ENCODE results near the gene DLEC1. TPM values are rescaled to one million over a fixed set of nuclear protein-coding genes. Genes with fewer than 3 reads are reported as not detected.
A peak's percentile ranks its signal among the peaks of the same experiment; 100 is the strongest.

The DLEC1 gene
- polyA plus RNA-seq, 4 donors, result 0.19 to 1.5 (median 0.85) TPM

DNA sequence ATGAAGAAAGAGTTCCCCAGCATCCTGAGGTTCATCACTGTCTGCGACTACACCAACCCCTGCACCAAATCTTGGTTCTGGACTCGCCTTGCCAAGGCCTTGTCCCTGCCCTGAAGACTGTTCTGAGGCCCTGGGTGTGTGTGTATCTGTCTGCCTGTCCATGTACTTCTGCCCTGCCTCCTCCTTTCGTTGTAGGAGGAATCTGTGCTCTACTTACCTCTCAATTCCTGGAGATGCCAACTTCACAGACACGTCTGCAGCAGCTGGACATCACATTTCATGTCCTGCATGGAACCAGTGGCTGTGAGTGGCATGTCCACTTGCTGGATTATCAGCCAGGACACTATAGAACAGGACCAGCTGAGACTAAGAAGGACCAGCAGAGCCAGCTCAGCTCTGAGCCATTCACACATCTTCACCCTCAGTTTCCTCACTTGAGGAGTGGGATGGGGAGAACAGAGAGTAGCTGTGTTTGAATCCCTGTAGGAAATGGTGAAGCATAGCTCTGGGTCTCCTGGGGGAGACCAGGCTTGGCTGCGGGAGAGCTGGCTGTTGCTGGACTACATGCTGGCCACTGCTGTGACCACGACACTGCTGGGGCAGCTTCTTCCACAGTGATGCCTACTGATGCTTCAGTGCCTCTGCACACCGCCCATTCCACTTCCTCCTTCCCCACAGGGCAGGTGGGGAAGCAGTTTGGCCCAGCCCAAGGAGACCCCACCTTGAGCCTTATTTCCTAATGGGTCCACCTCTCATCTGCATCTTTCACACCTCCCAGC is 102.4 kb downstream of the DLEC1 start:
- Histone ChIP-seq H3K9me3 (ENCODE audit: control insufficient read depth in 2 of 2, insufficient read depth in 1 of 2, low read depth in 1 of 2, low read length in 1 of 2) (peaks cover 0 to 6% of the 10 kb centered on the region in 2 donors), H3K36me3 (ENCODE audit: control insufficient read depth in 3 of 3, insufficient read depth in 2 of 3, low read depth in 1 of 3, low read length in 3 of 3) (peaks cover 0 to 25% (median 4%) of the 10 kb centered on the region in 3 donors), H3K27me3 (ENCODE audit: control insufficient read depth in 3 of 3, insufficient read depth in 3 of 3, low read length in 3 of 3) (peaks cover 0 to 5% (median 0%) of the 10 kb centered on the region in 3 donors), H3K27ac (ENCODE audit: low read depth in 1 of 3, low read length in 2 of 3) (no peak overlapping the region), H3K4me3 (ENCODE audit: low read depth in 1 of 3, low read length in 3 of 3) (no peak overlapping the region), H3K4me1 (ENCODE audit: control insufficient read depth in 3 of 3, insufficient read depth in 2 of 3, low read depth in 1 of 3, low read length in 2 of 3) (peaks cover 0 to 18% (median 10%) of the 10 kb centered on the region in 3 donors)
- 92 to 96% (median 95%) methylated on average over 7 of the region's 7 CpGs for WGBS, 3 donors
- FAIRE-seq (no peak), DNase-seq (no peak)

DNA sequence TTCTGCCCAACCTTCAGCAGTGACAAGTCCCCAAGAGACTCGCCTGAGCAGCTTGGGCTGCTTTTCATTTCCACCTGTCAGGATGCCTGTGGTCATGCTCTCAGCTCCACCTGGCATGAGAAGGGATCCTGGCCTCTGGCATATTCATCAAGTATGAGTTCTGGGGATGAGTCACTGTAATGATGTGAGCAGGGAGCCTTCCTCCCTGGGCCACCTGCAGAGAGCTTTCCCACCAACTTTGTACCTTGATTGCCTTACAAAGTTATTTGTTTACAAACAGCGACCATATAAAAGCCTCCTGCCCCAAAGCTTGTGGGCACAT is 102.9 kb downstream of the DLEC1 start:
- Histone ChIP-seq H3K36me3 (ENCODE audit: control insufficient read depth in 3 of 3, insufficient read depth in 2 of 3, low read depth in 1 of 3, low read length in 3 of 3) (peaks cover 0 to 25% (median 4%) of the 10 kb centered on the region in 3 donors), H3K4me1 (ENCODE audit: control insufficient read depth in 3 of 3, insufficient read depth in 2 of 3, low read depth in 1 of 3, low read length in 2 of 3) (peaks cover 0 to 18% (median 10%) of the 10 kb centered on the region in 3 donors), H3K27ac (ENCODE audit: low read depth in 1 of 3, low read length in 2 of 3) (no peak overlapping the region), H3K9me3 (ENCODE audit: control insufficient read depth in 2 of 2, insufficient read depth in 1 of 2, low read depth in 1 of 2, low read length in 1 of 2) (peaks cover 0 to 6% of the 10 kb centered on the region in 2 donors), H3K27me3 (ENCODE audit: control insufficient read depth in 3 of 3, insufficient read depth in 3 of 3, low read length in 3 of 3) (peaks cover 0 to 5% (median 0%) of the 10 kb centered on the region in 3 donors), H3K4me3 (ENCODE audit: low read depth in 1 of 3, low read length in 3 of 3) (no peak overlapping the region)
- FAIRE-seq (no peak), DNase-seq (no peak)
- WGBS, 3 donors, result 68 to 94% (median 90%) methylated on average over 2 of the region's 2 CpGs

DNA sequence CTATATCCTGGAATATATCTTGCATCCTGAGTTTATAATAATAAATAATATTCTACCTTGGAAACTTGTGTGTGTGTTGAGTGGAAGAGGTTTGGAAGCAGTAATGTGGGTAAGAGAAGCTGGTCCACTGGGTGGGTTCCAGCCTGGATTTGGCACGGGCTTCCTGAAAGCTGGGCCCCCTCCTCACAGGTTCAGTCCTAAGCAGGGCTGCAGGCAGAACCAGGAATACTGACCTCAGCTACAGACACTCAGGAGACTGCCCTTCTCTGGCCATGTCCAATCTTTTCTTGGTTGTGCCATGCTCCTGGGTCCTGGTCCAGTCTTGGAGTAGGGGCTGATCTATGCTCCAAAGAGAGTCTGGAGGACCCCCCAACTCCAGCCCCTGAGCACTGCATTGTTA is 104.0 kb downstream of the DLEC1 start:
- DNase-seq (no peak), FAIRE-seq (no peak)
- Histone ChIP-seq H3K27ac (ENCODE audit: low read depth in 1 of 3, low read length in 2 of 3) (no peak overlapping the region), H3K9me3 (ENCODE audit: control insufficient read depth in 2 of 2, insufficient read depth in 1 of 2, low read depth in 1 of 2, low read length in 1 of 2) (peaks cover 0 to 6% of the 10 kb centered on the region in 2 donors), H3K36me3 (ENCODE audit: control insufficient read depth in 3 of 3, insufficient read depth in 2 of 3, low read depth in 1 of 3, low read length in 3 of 3) (peaks cover 0 to 25% (median 4%) of the 10 kb centered on the region in 3 donors), H3K4me3 (ENCODE audit: low read depth in 1 of 3, low read length in 3 of 3) (no peak overlapping the region), H3K27me3 (ENCODE audit: control insufficient read depth in 3 of 3, insufficient read depth in 3 of 3, low read length in 3 of 3) (peaks cover 0 to 5% (median 0%) of the 10 kb centered on the region in 3 donors), H3K4me1 (ENCODE audit: control insufficient read depth in 3 of 3, insufficient read depth in 2 of 3, low read depth in 1 of 3, low read length in 2 of 3) (peaks cover 0 to 13% (median 7%) of the 10 kb centered on the region in 3 donors)
- WGBS, 3 donors, result 86 to 95% (median 92%) methylated on average over 1 of the region's 1 CpG

DNA sequence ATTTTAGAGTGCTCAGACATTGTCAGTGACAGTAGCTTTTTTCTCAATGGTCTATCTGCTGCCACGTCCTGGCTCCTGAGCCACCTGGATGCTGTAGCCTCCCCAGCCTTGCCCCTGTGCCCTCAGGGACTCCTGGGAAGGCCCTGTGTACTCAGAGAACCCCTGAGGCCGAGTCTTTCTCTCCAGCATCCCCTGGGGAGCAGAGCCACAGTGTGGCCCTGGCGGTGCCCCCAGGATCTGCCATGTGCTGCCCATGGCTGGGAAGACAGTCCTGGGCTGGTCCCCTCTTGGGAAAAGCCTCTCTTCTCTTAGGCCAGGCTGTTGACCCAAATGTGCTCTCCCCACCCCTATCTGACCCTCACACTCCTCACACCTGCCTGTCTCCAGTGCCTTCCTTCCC is 104.5 kb downstream of the DLEC1 start:
- 64 to 86% (median 84%) methylated on average over 3 of the region's 3 CpGs for WGBS, 3 donors
- Histone ChIP-seq H3K4me3 (ENCODE audit: low read depth in 1 of 3, low read length in 3 of 3) (no peak overlapping the region), H3K36me3 (ENCODE audit: control insufficient read depth in 3 of 3, insufficient read depth in 2 of 3, low read depth in 1 of 3, low read length in 3 of 3) (peaks cover 0 to 25% (median 4%) of the 10 kb centered on the region in 3 donors), H3K27ac (ENCODE audit: low read depth in 1 of 3, low read length in 2 of 3) (no peak overlapping the region), H3K27me3 (ENCODE audit: control insufficient read depth in 3 of 3, insufficient read depth in 3 of 3, low read length in 3 of 3) (peaks cover 0 to 5% (median 0%) of the 10 kb centered on the region in 3 donors), H3K9me3 (ENCODE audit: control insufficient read depth in 2 of 2, insufficient read depth in 1 of 2, low read depth in 1 of 2, low read length in 1 of 2) (peaks cover 0 to 6% of the 10 kb centered on the region in 2 donors), H3K4me1 (ENCODE audit: control insufficient read depth in 3 of 3, insufficient read depth in 2 of 3, low read depth in 1 of 3, low read length in 2 of 3) (peaks cover 0 to 11% (median 7%) of the 10 kb centered on the region in 3 donors)
- FAIRE-seq, result no peak
- DNase-seq, result no peak

DNA sequence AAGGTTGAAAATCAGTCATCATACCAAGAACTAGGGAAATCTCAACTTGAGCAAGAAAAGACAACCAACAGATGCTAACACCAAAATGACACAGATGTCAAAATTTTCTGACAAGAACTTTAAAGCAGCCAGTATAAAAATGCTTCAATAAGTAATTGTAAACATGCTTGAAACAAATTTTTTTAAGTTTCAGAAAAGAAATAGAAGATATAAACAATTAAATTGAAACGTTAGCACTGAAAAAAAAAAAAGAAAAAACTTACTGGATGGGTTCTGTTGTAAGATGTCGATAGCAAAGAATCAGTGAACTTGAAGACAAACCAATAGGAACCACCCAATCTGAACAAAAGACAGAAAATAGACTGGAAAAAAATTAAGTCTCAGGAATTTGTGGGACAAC is 107.5 kb downstream of the DLEC1 start:
- no peaks in the 10 kb centered on the region for H3K4me1 ChIP-seq (ENCODE audit: control insufficient read depth in 3 of 3, insufficient read depth in 2 of 3, low read depth in 1 of 3, low read length in 2 of 3)
- 86 to 95% (median 89%) methylated on average over 2 of the region's 2 CpGs for whole genome bisulfite sequencing, 3 donors
- peak; percentile 23 for FAIRE-seq

DNA sequence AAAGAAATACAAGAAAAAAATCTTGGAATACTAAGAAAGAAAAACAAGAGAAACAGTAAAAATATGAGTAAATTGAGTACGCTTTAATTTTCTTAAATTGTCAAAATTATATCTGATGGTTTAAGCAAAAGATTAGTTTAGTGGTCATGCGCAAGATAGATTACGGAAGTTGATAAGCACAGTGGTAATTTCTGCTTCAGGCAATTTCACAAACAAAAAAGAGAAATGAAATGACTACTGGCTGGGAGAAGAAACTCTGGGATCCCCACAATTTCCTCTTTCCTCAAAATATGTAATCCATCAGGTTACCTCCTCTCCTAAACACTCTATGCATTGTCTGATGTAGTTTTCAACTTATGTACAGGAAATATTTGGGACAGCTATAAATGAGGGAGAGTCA is 108.4 kb downstream of the DLEC1 start:
- DNase-seq, result no peak

More for the DNA sequence above, 107.5 kb downstream of the DLEC1 start:
- Histone ChIP-seq H3K36me3 (ENCODE audit: control insufficient read depth in 3 of 3, insufficient read depth in 2 of 3, low read depth in 1 of 3, low read length in 3 of 3) (peaks cover 0 to 10% (median 4%) of the 10 kb centered on the region in 3 donors), H3K4me3 (ENCODE audit: low read depth in 1 of 3, low read length in 3 of 3) (no peak overlapping the region), H3K27ac (ENCODE audit: low read depth in 1 of 3, low read length in 2 of 3) (no peak overlapping the region), H3K27me3 (ENCODE audit: control insufficient read depth in 3 of 3, insufficient read depth in 3 of 3, low read length in 3 of 3) (peaks cover 0 to 5% (median 0%) of the 10 kb centered on the region in 3 donors), H3K9me3 (ENCODE audit: control insufficient read depth in 2 of 2, insufficient read depth in 1 of 2, low read depth in 1 of 2, low read length in 1 of 2) (peaks cover 0 to 6% of the 10 kb centered on the region in 2 donors)
- no peak for DNase-seq

DNA sequence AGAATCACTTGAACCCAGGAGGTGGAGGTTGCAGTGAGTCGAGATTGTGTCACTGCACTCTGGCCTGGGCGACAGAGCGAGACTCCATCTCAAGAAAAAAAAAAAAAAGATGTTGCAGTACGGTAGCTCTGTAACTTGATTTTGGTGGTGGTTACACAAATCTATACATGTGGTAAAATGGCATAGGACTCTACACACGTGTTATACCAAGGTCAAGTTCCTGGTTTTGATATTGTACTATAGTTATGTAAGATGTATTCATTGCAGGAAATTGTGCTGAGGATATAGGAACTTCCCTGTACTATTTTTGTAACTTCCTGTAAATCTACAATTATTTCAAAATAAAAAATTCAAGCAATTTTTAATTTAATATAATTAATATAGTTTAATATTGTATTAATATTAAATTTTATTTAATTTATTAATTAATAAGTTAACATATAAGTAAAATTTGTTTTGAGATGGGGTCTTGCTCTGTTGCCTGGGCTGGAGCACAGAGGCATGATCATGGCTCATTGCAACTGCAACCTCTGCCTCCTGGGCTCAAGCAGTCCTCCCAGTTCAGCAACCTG is 109.4 kb downstream of the DLEC1 start:
- DNase-seq, result no peak
- Histone ChIP-seq H3K4me1 (ENCODE audit: control insufficient read depth in 3 of 3, insufficient read depth in 2 of 3, low read depth in 1 of 3, low read length in 2 of 3) (no peaks in the 10 kb centered on the region), H3K36me3 (ENCODE audit: control insufficient read depth in 3 of 3, insufficient read depth in 2 of 3, low read depth in 1 of 3, low read length in 3 of 3) (no peaks in the 10 kb centered on the region), H3K4me3 (ENCODE audit: low read depth in 1 of 3, low read length in 3 of 3) (no peak overlapping the region), H3K27me3 (ENCODE audit: control insufficient read depth in 3 of 3, insufficient read depth in 3 of 3, low read length in 3 of 3) (peaks cover 0 to 5% (median 0%) of the 10 kb centered on the region in 3 donors), H3K27ac (ENCODE audit: low read depth in 1 of 3, low read length in 2 of 3) (no peak overlapping the region), H3K9me3 (ENCODE audit: control insufficient read depth in 2 of 2, insufficient read depth in 1 of 2, low read depth in 1 of 2, low read length in 1 of 2) (peaks cover 0 to 6% of the 10 kb centered on the region in 2 donors)
- no peak for FAIRE-seq
- WGBS, 3 donors, result 76 to 86% (median 82%) methylated on average over 5 of the region's 5 CpGs

More for the DNA sequence above, 108.4 kb downstream of the DLEC1 start:
- WGBS, 3 donors, result 93 to 94% (median 94%) methylated on average over 3 of the region's 3 CpGs
- Histone ChIP-seq H3K4me3 (ENCODE audit: low read depth in 1 of 3, low read length in 3 of 3) (no peak overlapping the region), H3K9me3 (ENCODE audit: control insufficient read depth in 2 of 2, insufficient read depth in 1 of 2, low read depth in 1 of 2, low read length in 1 of 2) (peaks cover 0 to 6% of the 10 kb centered on the region in 2 donors), H3K4me1 (ENCODE audit: control insufficient read depth in 3 of 3, insufficient read depth in 2 of 3, low read depth in 1 of 3, low read length in 2 of 3) (no peaks in the 10 kb centered on the region), H3K27ac (ENCODE audit: low read depth in 1 of 3, low read length in 2 of 3) (no peak overlapping the region), H3K36me3 (ENCODE audit: control insufficient read depth in 3 of 3, insufficient read depth in 2 of 3, low read depth in 1 of 3, low read length in 3 of 3) (peaks cover 0 to 3% (median 0%) of the 10 kb centered on the region in 3 donors), H3K27me3 (ENCODE audit: control insufficient read depth in 3 of 3, insufficient read depth in 3 of 3, low read length in 3 of 3) (peaks cover 0 to 5% (median 0%) of the 10 kb centered on the region in 3 donors)
- no peak for FAIRE-seq

DNA sequence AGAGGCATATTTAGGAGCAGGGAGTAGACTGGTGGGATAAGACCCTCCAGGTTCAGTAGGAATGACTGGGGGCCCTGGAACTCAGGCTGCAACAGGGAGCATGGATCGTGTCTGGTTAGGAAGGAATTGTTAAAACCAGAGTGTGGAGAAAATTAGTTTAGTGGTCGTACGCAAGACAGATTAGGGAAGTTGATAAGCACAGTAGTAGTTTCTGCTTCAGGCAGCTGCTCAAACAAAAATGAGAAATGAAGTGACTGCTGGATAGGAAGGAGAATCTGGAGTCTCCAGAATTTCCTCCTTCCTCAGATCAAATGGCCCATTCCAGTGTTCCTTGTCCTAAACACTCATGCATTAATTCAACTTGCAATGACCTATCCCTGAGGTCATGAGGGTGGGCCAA is 110.7 kb downstream of the DLEC1 start:
- H3K36me3 ChIP-seq (ENCODE audit: control insufficient read depth in 3 of 3, insufficient read depth in 2 of 3, low read depth in 1 of 3, low read length in 3 of 3), result no peaks in the 10 kb centered on the region
- H3K4me3 ChIP-seq (ENCODE audit: low read depth in 1 of 3, low read length in 3 of 3), result no peak overlapping the region
- FAIRE-seq, result no peak
- peaks cover 0 to 6% of the 10 kb centered on the region in 2 donors for H3K9me3 ChIP-seq (ENCODE audit: control insufficient read depth in 2 of 2, insufficient read depth in 1 of 2, low read depth in 1 of 2, low read length in 1 of 2)
- no peak overlapping the region for H3K27ac ChIP-seq (ENCODE audit: low read depth in 1 of 3, low read length in 2 of 3)
- WGBS, 3 donors, result 48 to 75% (median 53%) methylated on average over 3 of the region's 3 CpGs
- no peak for DNase-seq
- no peaks in the 10 kb centered on the region for H3K4me1 ChIP-seq (ENCODE audit: control insufficient read depth in 3 of 3, insufficient read depth in 2 of 3, low read depth in 1 of 3, low read length in 2 of 3)
- H3K27me3 ChIP-seq (ENCODE audit: control insufficient read depth in 3 of 3, insufficient read depth in 3 of 3, low read length in 3 of 3), result peaks cover 0 to 5% (median 0%) of the 10 kb centered on the region in 3 donors
